ENCODE data around the gene RSPO3.

DNA sequence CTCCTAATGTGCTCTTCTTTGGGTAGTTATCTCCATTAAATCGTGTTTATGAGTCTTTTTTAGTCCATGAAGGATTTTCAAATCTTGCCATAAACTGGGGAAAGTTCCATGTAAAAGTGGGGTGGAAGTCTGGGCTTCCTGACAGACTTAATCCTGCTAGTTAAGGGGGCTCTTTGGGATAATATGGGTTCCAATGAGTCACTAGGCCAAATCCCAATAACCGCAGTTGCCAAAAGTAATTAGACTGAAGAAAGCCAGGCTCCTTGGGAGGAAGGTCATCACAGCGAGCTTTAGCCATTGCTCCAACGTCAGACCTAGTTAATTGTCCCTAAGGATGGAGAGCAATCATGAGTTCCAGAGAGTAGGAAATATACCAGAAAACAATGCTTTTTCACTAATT lies 10.8 kb downstream of the RSPO3 start:
- TF ChIP-seq, protein P1, sequence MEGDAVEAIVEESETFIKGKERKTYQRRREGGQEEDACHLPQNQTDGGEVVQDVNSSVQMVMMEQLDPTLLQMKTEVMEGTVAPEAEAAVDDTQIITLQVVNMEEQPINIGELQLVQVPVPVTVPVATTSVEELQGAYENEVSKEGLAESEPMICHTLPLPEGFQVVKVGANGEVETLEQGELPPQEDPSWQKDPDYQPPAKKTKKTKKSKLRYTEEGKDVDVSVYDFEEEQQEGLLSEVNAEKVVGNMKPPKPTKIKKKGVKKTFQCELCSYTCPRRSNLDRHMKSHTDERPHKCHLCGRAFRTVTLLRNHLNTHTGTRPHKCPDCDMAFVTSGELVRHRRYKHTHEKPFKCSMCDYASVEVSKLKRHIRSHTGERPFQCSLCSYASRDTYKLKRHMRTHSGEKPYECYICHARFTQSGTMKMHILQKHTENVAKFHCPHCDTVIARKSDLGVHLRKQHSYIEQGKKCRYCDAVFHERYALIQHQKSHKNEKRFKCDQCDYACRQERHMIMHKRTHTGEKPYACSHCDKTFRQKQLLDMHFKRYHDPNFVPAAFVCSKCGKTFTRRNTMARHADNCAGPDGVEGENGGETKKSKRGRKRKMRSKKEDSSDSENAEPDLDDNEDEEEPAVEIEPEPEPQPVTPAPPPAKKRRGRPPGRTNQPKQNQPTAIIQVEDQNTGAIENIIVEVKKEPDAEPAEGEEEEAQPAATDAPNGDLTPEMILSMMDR (IDR thresholded peaks at IDR 0.05), result no peak
- no peak for TF ChIP-seq POLR2AphosphoS5 (IDR thresholded peaks at IDR 0.05)
- TF ChIP-seq POLR2A (IDR thresholded peaks at IDR 0.05), result no peak
- TF ChIP-seq EP300 (IDR thresholded peaks at IDR 0.05), result no peak
